Prostate gland (tissue), 2 donors: ENCODE results near the gene RASA1. TPM values are rescaled to one million over a fixed set of nuclear protein-coding genes. Genes with fewer than 3 reads are reported as not detected.

ENCODE experiments used
- DNase-seq: peaks from one replicate; pipeline ENCODE4 v3.0.0-alpha.2; 2019; ENCODE audit warnings: low spot score
- H3K27ac ChIP-seq, 2 donors: fragments of 200-600 bp; sonication (generic); 2 replicates each; pipeline ENCODE4 v1.5.1; 2017 to 2019
- H3K27me3 ChIP-seq: fragments of 200-600 bp; sonication (generic); replicated peaks from 2 replicates; pipeline ENCODE4 v1.5.1; 2019; ENCODE audit not compliant: insufficient read depth
- H3K36me3 ChIP-seq, 2 donors: fragments of 200-600 bp; sonication (generic); 1 replicate in 1 of 2; 2 replicates in 1 of 2; pipeline versions ENCODE4 v1.5.1 to v1.8.1; 2017 to 2019
- H3K4me1 ChIP-seq: fragments of 200-600 bp; sonication (generic); replicated peaks from 2 replicates; pipeline ENCODE4 v1.5.1; 2019
- H3K4me3 ChIP-seq, 2 donors: fragments of 200-600 bp; sonication (generic); 2 replicates each; pipeline ENCODE4 v1.5.1; 2017 to 2019
- H3K9me3 ChIP-seq: fragments of 200-600 bp; sonication (generic); 2 replicates; pipeline ENCODE4 v1.5.1; 2017
- CTCF ChIP-seq, 4 experiments: fragments of 200-600 bp in 2 of 4; fragments of 450-650 bp in 2 of 4; sonication (generic) in 2 of 4; IDR thresholded peaks; 1 replicate in 3 of 4; 2 replicates in 1 of 4; pipeline ENCODE4 v1.5.1; 2016 to 2019; ENCODE audit warnings: antibody characterized with exemption in 4 of 4, mild to moderate bottlenecking in 2 of 4, moderate library complexity in 2 of 4
- POLR2A ChIP-seq: fragments of 450-650 bp; IDR thresholded peaks from one replicate; pipeline ENCODE4 v1.6.1; 2016; ENCODE audit warnings: antibody characterized with exemption, mild to moderate bottlenecking
- POLR2AphosphoS5 ChIP-seq: sonication (generic); formaldehyde crosslinking; IDR thresholded peaks from one replicate; pipeline ENCODE4 v1.6.1; 2017; ENCODE audit warnings: antibody characterized with exemption
- WGBS: methylation state at CpG from one replicate; pipeline ENCODE4 v1.1.5; 2018; 5-methylcytosine and 5-hydroxymethylcytosine counted together
- intact Hi-C: fragments of 100-400 bp; cut with DNase I; formaldehyde crosslinking; loops from one replicate; pipeline ENCODE4 v1.14.2; 2022
- total RNA-seq, 2 donors: library from RNA; depleted of rRNA; stranded (reverse); fragments of >200 nt; gene quantifications; one replicate each; pipeline ENCODE4 v1.1.0, GENCODE V29; 2016

RASA1 gene
- 10 to 100 TPM; 22.2 to 36.8 TPM for total RNA-seq

DNA sequence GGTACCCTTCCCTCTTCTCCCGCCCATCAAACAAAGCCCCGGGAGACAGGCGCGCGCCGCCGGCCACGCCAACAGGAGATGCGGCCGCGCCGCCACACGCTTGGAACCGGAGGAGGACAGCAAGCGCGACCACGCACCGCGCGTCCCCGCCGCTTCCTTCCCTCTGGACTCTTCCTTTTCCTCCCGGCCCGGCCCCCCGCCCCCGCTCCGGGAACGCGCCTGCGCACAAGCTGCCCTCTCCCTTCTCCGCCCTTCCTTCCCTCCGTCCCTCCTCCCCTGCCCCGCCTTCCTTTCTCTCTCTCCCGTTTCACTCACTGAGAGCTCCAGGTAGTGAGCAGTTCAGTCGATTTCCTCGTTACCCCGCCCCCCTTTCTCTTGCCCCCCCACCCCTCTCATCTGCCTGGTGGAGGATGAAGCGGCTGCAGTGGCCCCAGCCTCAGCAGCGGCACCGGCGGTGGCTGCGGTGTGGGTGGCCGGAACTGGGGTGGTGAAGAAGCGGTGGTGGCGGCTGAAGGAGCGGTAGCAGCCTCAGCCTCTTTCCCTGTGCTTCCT lies at the start of gene RASA1:
TSS of gene RASA1 (plus strand) at position 310 of the 552 bp plus-strand sequence. CDS start 569 bp downstream, outside the sequence.
- intact Hi-C loops = loop anchor here (5.0 kb wide), 1 partner anchor 145 kb away; the partner anchor contains the start of gene CCNH

DNA sequence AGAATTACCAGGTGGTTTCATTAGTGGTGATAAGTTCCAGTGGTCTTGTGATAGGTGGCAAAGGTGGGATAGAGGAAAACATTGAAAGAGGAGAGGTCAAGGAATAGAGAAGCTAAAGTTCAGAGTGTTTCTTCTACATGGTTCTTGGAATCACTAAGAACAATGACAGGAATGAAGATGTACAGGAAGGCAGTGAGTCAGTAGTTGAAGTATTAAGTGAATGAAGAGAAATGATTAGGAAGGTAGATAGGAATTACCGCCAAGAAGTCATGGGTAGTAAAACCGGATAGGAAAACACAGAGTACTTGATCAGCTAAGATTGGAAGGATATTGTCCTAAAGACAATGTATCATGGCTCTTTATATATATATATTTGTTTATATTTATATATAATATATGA lies 37.9 kb upstream of the RASA1 start:
- 80% methylated on average over 2 of the region's 2 CpGs for WGBS
- Histone ChIP-seq H3K4me3 (no peak overlapping the region), H3K4me1 (no peaks in the 10 kb centered on the region), H3K36me3 (no peaks in the 10 kb centered on the region), H3K9me3 (no peaks in the 10 kb centered on the region), H3K27ac (no peak overlapping the region), H3K27me3 (no peaks in the 10 kb centered on the region)
- TF ChIP-seq POLR2A = no peak
- no peak for TF ChIP-seq POLR2AphosphoS5
- TF ChIP-seq CTCF (IDR thresholded peaks at IDR 0.05) = no peak
- no peak for DNase-seq
- intact Hi-C loops = no loop called here

More for the DNA sequence above, at the start of gene RASA1:
- WGBS = under 1% methylated on average over 46 of the region's 46 CpGs
- peak within 1 kb of the TSS; percentile 92 to 93 for H3K27ac ChIP-seq
- peak; percentile 94 for DNase-seq
- TF ChIP-seq CTCF (IDR thresholded peaks at IDR 0.05) = peak in 1 of 4 experiments; percentile 18
- TF ChIP-seq POLR2A = peak; percentile 86
- TF ChIP-seq POLR2AphosphoS5 = peak; percentile 83
- no peaks in the 10 kb centered on the region for H3K36me3 ChIP-seq
- H3K4me3 ChIP-seq = peak within 1 kb of the TSS; percentile 92 to 96
- H3K4me1 ChIP-seq = peaks cover 4% of the 10 kb centered on the region
- H3K9me3 ChIP-seq = no peaks in the 10 kb centered on the region
- no peaks in the 10 kb centered on the region for H3K27me3 ChIP-seq

DNA sequence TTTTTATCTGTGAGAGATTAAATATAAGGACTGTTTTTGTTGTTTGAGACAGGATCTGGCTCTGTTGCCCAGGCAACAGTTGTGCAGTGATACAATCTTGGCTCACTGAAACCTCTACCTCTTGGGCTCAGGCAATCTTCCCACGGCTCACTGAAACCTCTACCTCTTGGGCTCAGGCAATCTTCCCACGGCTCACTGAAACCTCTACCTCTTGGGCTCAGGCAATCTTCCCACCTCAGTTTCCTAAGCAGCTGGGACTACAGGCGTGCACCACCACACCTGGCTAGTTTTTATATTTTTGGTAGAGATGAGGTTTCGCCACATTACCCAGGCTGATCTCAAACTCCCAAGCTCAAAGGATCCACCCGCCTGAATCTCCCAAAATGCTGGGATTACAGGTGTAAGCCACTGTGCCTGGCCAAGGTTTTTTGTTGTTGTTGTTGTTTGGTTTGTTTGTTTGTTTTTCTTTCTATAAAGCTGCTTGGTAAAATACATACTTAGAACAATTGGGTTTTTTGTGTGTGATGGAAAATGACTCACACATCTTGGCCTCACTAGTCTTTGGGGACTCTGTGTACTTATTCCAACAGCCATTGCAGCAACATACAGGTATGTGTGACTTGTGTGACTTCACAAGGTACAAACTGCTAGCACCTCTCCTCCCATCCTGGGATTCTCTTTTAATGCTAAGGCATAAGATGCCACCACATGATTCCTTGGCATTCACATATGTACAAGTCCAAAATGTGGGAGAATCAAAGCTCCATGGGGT lies 36.5 kb upstream of the RASA1 start:
- 72% methylated on average over 5 of the region's 5 CpGs for WGBS
- no peak overlapping the region for H3K27ac ChIP-seq
- intact Hi-C loops = no loop called here

GRCh38 chr5:87233143-87233542 lies 34.5 kb upstream of the RASA1 start:
- DNase-seq = no peak
- H3K36me3 ChIP-seq = no peaks in the 10 kb centered on the region
- no peaks in the 10 kb centered on the region for H3K9me3 ChIP-seq
- no peaks in the 10 kb centered on the region for H3K4me1 ChIP-seq
- TF ChIP-seq POLR2AphosphoS5 (no peak), POLR2A (no peak), CTCF (IDR thresholded peaks at IDR 0.05) (no peak)
- 92% methylated on average over 2 of the region's 2 CpGs for WGBS
- no peak overlapping the region for H3K27ac ChIP-seq
- intact Hi-C loops = no loop called here
- H3K27me3 ChIP-seq = no peaks in the 10 kb centered on the region
- H3K4me3 ChIP-seq = no peak overlapping the region

More for the DNA sequence above, 36.5 kb upstream of the RASA1 start:
- Histone ChIP-seq H3K36me3 (no peaks in the 10 kb centered on the region), H3K27me3 (no peaks in the 10 kb centered on the region), H3K4me1 (no peaks in the 10 kb centered on the region), H3K9me3 (no peaks in the 10 kb centered on the region), H3K4me3 (no peak overlapping the region)
- TF ChIP-seq POLR2AphosphoS5 = no peak
- no peak for TF ChIP-seq CTCF (IDR thresholded peaks at IDR 0.05)
- TF ChIP-seq POLR2A = no peak
- DNase-seq = no peak
